Suprapubic skin (tissue), 3 donors: ENCODE data around the gene ERRFI1.

Experiments used
- CTCF ChIP-seq, 2 donors: fragments of 200-600 bp in 1 of 2; fragments of 450-650 bp in 1 of 2; sonication (generic) in 1 of 2; IDR thresholded peaks; one replicate each; pipeline ENCODE4 v1.5.1; 2016 to 2019; ENCODE audit warnings: antibody characterized with exemption in 2 of 2, mild to moderate bottlenecking in 1 of 2, moderate library complexity in 1 of 2
- POLR2AphosphoS5 ChIP-seq, 3 donors: sonication (generic); formaldehyde crosslinking; IDR thresholded peaks; one replicate each; pipeline ENCODE4 v1.6.1; 2017; ENCODE audit warnings: antibody characterized with exemption in 3 of 3

GRCh38 chr1:7980984-7981383 lies 45.1 kb downstream of the ERRFI1 start:
- TF ChIP-seq CTCF (IDR thresholded peaks at IDR 0.05): no peak
- TF ChIP-seq POLR2AphosphoS5 (IDR thresholded peaks at IDR 0.05): no peak
